ENCODE measurements around the gene SCLT1. TPM values are rescaled to one million over a fixed set of nuclear protein-coding genes. Genes with fewer than 3 reads are reported as not detected.
"Not testable (repeated sequence)": the region's sequence is repeated elsewhere in the genome, so short reads cannot be mapped to it uniquely, and the experiment has no call there.

Gene SCLT1
- 45.2 TPM for total RNA-seq
- 16.9 TPM for polyA plus RNA-seq
- long read RNA-seq, donor 1, partial matches to known transcripts: 0 of 1 reads
- long read RNA-seq, donor 1, other reads (novel, unspliced or antisense): 0 of 1 reads
- long read RNA-seq, donor 2: 0 reads
- long read RNA-seq, donor 3, partial matches to known transcripts: 0 of 2 reads
- long read RNA-seq, donor 3, other reads (novel, unspliced or antisense): 0 of 2 reads
- long read RNA-seq, donor 4: 0 reads
- long read RNA-seq, donor 5, partial matches to known transcripts: 0 of 2 reads
- long read RNA-seq, donor 5, other reads (novel, unspliced or antisense): 0 of 2 reads
- long read RNA-seq, donor 6, partial matches to known transcripts: 0 of 1 reads
- long read RNA-seq, donor 6, other reads (novel, unspliced or antisense): 0 of 1 reads
- long read RNA-seq, donor 7, partial matches to known transcripts: 0 of 13 reads
- long read RNA-seq, donor 7, other reads (novel, unspliced or antisense): 7 of 13 reads
- long read RNA-seq, donor 8: 0 reads
- long read RNA-seq, donor 9, partial matches to known transcripts: 0 of 1 reads
- long read RNA-seq, donor 9, other reads (novel, unspliced or antisense): 0 of 1 reads
- long read RNA-seq, donor 10, partial matches to known transcripts: 0 of 1 reads
- long read RNA-seq, donor 10, other reads (novel, unspliced or antisense): 0 of 1 reads

GRCh38 chr4:129093191-129093920 lies at the start of gene SCLT1:
SCLT1 (minus strand) TSS chr4:129093539; CDS start chr4:129093103, 436 bp downstream.
- H3K27me3 ChIP-seq (ENCODE audit: control insufficient read depth in 2 of 2, insufficient read depth in 1 of 2, low read length in 1 of 2): no peaks in the 10 kb centered on the region
- WGBS: under 1% methylated on average over 57 of the region's 57 CpGs
- H3K4me3 ChIP-seq (ENCODE audit: low read length in 2 of 2): peak within 1 kb of the TSS; percentile 99 to 100
- H3K27ac ChIP-seq (ENCODE audit: low read depth in 1 of 2, low read length in 1 of 2): peak within 1 kb of the TSS; percentile 98 to 99
- no peaks in the 10 kb centered on the region for H3K36me3 ChIP-seq (ENCODE audit: control insufficient read depth in 2 of 2, insufficient read depth in 2 of 2, low read length in 1 of 2)
- peaks cover 7 to 13% of the 10 kb centered on the region in 2 donors for H3K4me1 ChIP-seq (ENCODE audit: control insufficient read depth in 2 of 2, insufficient read depth in 2 of 2, low read length in 2 of 2)
- DNase-seq (ENCODE audit: low read depth in 6 of 9, low spot score in 9 of 9): peak; percentile 90 to 98 (median 94)
- H3K9me3 ChIP-seq (ENCODE audit: control insufficient read depth in 2 of 2, insufficient read depth in 1 of 2, low read length in 1 of 2): peaks cover 0 to 1% of the 10 kb centered on the region in 2 donors

GRCh38 chr4:129140521-129140920 lies 47.2 kb upstream of the SCLT1 start:
- H3K9me3 ChIP-seq (ENCODE audit: control insufficient read depth in 2 of 2, insufficient read depth in 1 of 2, low read length in 1 of 2): no peaks in the 10 kb centered on the region
- WGBS: 74% methylated on average over 2 of the region's 2 CpGs
- H3K4me3 ChIP-seq (ENCODE audit: low read length in 2 of 2): no peak overlapping the region
- no peaks in the 10 kb centered on the region for H3K27me3 ChIP-seq (ENCODE audit: control insufficient read depth in 2 of 2, insufficient read depth in 1 of 2, low read length in 1 of 2)
- no peak overlapping the region for H3K27ac ChIP-seq (ENCODE audit: low read depth in 1 of 2, low read length in 1 of 2)
- no peaks in the 10 kb centered on the region for H3K4me1 ChIP-seq (ENCODE audit: control insufficient read depth in 2 of 2, insufficient read depth in 2 of 2, low read length in 2 of 2)
- no peak for DNase-seq (ENCODE audit: low read depth in 6 of 9, low spot score in 9 of 9)
- no peaks in the 10 kb centered on the region for H3K36me3 ChIP-seq (ENCODE audit: control insufficient read depth in 2 of 2, insufficient read depth in 2 of 2, low read length in 1 of 2)

GRCh38 chr4:129138810-129139496 lies 45.6 kb upstream of the SCLT1 start:
- Histone ChIP-seq H3K36me3 (ENCODE audit: control insufficient read depth in 2 of 2, insufficient read depth in 2 of 2, low read length in 1 of 2) (no peaks in the 10 kb centered on the region), H3K4me1 (ENCODE audit: control insufficient read depth in 2 of 2, insufficient read depth in 2 of 2, low read length in 2 of 2) (no peaks in the 10 kb centered on the region), H3K27me3 (ENCODE audit: control insufficient read depth in 2 of 2, insufficient read depth in 1 of 2, low read length in 1 of 2) (no peaks in the 10 kb centered on the region), H3K4me3 (ENCODE audit: low read length in 2 of 2) (no peak overlapping the region), H3K9me3 (ENCODE audit: control insufficient read depth in 2 of 2, insufficient read depth in 1 of 2, low read length in 1 of 2) (no peaks in the 10 kb centered on the region), H3K27ac (ENCODE audit: low read depth in 1 of 2, low read length in 1 of 2) (no peak overlapping the region)
- WGBS: 76% methylated on average over 6 of the region's 6 CpGs
- DNase-seq (ENCODE audit: low read depth in 6 of 9, low spot score in 9 of 9): no peak

DNA sequence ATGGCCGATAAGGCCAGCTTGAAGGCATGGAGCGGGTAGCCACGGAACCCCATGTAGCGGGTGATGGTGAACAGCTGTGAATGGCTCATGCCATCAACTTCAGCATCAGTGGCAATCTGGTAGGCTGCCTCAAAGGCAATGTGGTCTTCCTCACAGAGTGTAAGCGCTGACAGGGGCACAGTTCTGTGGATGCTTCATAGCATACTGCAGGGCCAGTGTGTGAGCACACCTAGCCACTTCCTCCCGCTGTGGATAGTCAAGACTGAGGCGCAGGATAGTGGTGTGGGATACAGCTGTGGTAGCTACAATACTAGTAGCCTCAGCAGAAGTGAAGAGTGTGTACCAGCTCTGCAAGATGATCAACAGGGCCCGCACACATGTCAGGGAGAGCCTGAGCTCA lies 43.1 kb upstream of the SCLT1 start:
- 85% methylated on average over 8 of the region's 8 CpGs for WGBS
- H3K9me3 ChIP-seq (ENCODE audit: control insufficient read depth in 2 of 2, insufficient read depth in 1 of 2, low read length in 1 of 2): peaks cover 0 to 8% of the 10 kb centered on the region in 2 donors
- no peak for DNase-seq (ENCODE audit: low read depth in 6 of 9, low spot score in 9 of 9)
- H3K36me3 ChIP-seq (ENCODE audit: control insufficient read depth in 2 of 2, insufficient read depth in 2 of 2, low read length in 1 of 2): no peaks in the 10 kb centered on the region
- H3K4me3 ChIP-seq (ENCODE audit: low read length in 2 of 2): no peak overlapping the region
- no peak overlapping the region for H3K27ac ChIP-seq (ENCODE audit: low read depth in 1 of 2, low read length in 1 of 2)
- H3K4me1 ChIP-seq (ENCODE audit: control insufficient read depth in 2 of 2, insufficient read depth in 2 of 2, low read length in 2 of 2): no peaks in the 10 kb centered on the region
- no peaks in the 10 kb centered on the region for H3K27me3 ChIP-seq (ENCODE audit: control insufficient read depth in 2 of 2, insufficient read depth in 1 of 2, low read length in 1 of 2)

- Histone ChIP-seq H3K36me3 (ENCODE audit: control insufficient read depth in 2 of 2, insufficient read depth in 2 of 2, low read length in 1 of 2) (no peaks in the 10 kb centered on the region), H3K27ac (ENCODE audit: low read depth in 1 of 2, low read length in 1 of 2) (no peak overlapping the region), H3K4me1 (ENCODE audit: control insufficient read depth in 2 of 2, insufficient read depth in 2 of 2, low read length in 2 of 2) (no peaks in the 10 kb centered on the region), H3K4me3 (ENCODE audit: low read length in 2 of 2) (no peak overlapping the region), H3K9me3 (ENCODE audit: control insufficient read depth in 2 of 2, insufficient read depth in 1 of 2, low read length in 1 of 2) (peaks cover 0 to 8% of the 10 kb centered on the region in 2 donors), H3K27me3 (ENCODE audit: control insufficient read depth in 2 of 2, insufficient read depth in 1 of 2, low read length in 1 of 2) (no peaks in the 10 kb centered on the region)
- WGBS: 93% methylated on average over 2 of the region's 2 CpGs
- DNase-seq (ENCODE audit: low read depth in 6 of 9, low spot score in 9 of 9): no peak
Observed at GRCh38 chr4:129131343-129131742, 38.0 kb upstream of the SCLT1 start.

DNA sequence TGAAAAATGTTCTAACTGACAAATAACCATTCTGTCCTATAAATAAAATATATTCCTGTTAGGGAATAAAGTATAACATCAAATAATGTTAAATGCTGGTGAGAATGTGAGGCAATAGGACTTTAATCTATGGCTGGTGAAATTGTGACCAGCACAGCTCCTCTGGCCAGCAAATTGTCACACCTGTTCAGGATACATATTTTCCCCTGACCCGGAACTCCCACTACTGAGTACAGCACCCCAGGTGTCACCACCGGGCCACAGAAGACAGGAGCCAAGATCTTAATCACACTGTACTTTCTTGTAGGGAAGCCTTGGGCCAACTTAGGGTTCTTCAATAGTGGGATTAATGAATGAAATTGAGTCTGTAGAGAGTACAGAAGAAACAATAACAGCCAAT lies 35.8 kb upstream of the SCLT1 start:
- no peak overlapping the region for H3K27ac ChIP-seq (ENCODE audit: low read depth in 1 of 2, low read length in 1 of 2)
- no peaks in the 10 kb centered on the region for H3K36me3 ChIP-seq (ENCODE audit: control insufficient read depth in 2 of 2, insufficient read depth in 2 of 2, low read length in 1 of 2)
- H3K9me3 ChIP-seq (ENCODE audit: control insufficient read depth in 2 of 2, insufficient read depth in 1 of 2, low read length in 1 of 2): peaks cover 0 to 8% of the 10 kb centered on the region in 2 donors
- H3K27me3 ChIP-seq (ENCODE audit: control insufficient read depth in 2 of 2, insufficient read depth in 1 of 2, low read length in 1 of 2): no peaks in the 10 kb centered on the region
- no peak overlapping the region for H3K4me3 ChIP-seq (ENCODE audit: low read length in 2 of 2)
- no peaks in the 10 kb centered on the region for H3K4me1 ChIP-seq (ENCODE audit: control insufficient read depth in 2 of 2, insufficient read depth in 2 of 2, low read length in 2 of 2)
- DNase-seq (ENCODE audit: low read depth in 6 of 9, low spot score in 9 of 9): no peak
- 94% methylated on average over 2 of the region's 2 CpGs for WGBS

DNA sequence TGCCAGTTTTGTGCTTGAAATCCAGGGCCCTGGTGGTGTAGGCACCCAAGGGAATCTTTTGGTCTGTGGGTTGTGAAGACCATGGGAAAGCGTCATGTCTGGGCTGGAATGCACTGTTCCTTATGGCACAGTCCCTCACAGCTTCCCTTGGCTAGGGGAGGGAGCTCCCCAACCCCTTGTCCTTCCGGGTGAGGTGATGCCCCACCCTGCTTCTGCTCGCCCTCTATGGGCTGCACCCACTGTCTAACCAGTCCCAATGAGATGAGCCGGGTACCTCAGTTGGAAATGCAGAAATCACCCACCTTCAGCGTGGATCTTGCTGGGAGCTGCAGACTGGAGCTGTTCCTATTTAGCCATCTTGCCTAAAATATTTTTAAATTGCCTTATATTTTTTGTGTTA lies 33.3 kb upstream of the SCLT1 start:
- not testable (repeated sequence) for H3K4me3 ChIP-seq (ENCODE audit: low read length in 2 of 2); H3K4me1 ChIP-seq (ENCODE audit: control insufficient read depth in 2 of 2, insufficient read depth in 2 of 2, low read length in 2 of 2); H3K36me3 ChIP-seq (ENCODE audit: control insufficient read depth in 2 of 2, insufficient read depth in 2 of 2, low read length in 1 of 2); H3K9me3 ChIP-seq (ENCODE audit: control insufficient read depth in 2 of 2, insufficient read depth in 1 of 2, low read length in 1 of 2); H3K27ac ChIP-seq (ENCODE audit: low read depth in 1 of 2, low read length in 1 of 2); DNase-seq (ENCODE audit: low read depth in 6 of 9, low spot score in 9 of 9); H3K27me3 ChIP-seq (ENCODE audit: control insufficient read depth in 2 of 2, insufficient read depth in 1 of 2, low read length in 1 of 2)
- WGBS: 97% methylated on average over 5 of the region's 5 CpGs

- no peak overlapping the region for H3K27ac ChIP-seq (ENCODE audit: low read depth in 1 of 2, low read length in 1 of 2)
- H3K4me1 ChIP-seq (ENCODE audit: control insufficient read depth in 2 of 2, insufficient read depth in 2 of 2, low read length in 2 of 2): no peaks in the 10 kb centered on the region
- no peak for DNase-seq (ENCODE audit: low read depth in 6 of 9, low spot score in 9 of 9)
- H3K9me3 ChIP-seq (ENCODE audit: control insufficient read depth in 2 of 2, insufficient read depth in 1 of 2, low read length in 1 of 2): no peaks in the 10 kb centered on the region
- WGBS: 98% methylated on average over 5 of the region's 5 CpGs
- H3K27me3 ChIP-seq (ENCODE audit: control insufficient read depth in 2 of 2, insufficient read depth in 1 of 2, low read length in 1 of 2): no peaks in the 10 kb centered on the region
- no peaks in the 10 kb centered on the region for H3K36me3 ChIP-seq (ENCODE audit: control insufficient read depth in 2 of 2, insufficient read depth in 2 of 2, low read length in 1 of 2)
- no peak overlapping the region for H3K4me3 ChIP-seq (ENCODE audit: low read length in 2 of 2)
Observed at GRCh38 chr4:129117705-129118104, 24.4 kb upstream of the SCLT1 start.
